GM12864 (cell line): ENCODE measurements around the gene LUC7L3.
"Not testable (repeated sequence)": the region's sequence is repeated elsewhere in the genome, so short reads cannot be mapped to it uniquely, and the experiment has no call there.

Experiments
- DNase-seq: peaks from one replicate; pipeline ENCODE4 v3.0.0-alpha.2; 2011; ENCODE audit warnings: low read depth
- H3K4me3 ChIP-seq: 2 replicates; pipeline ENCODE4 v1.5.1; 2011; ENCODE audit warnings: mild to moderate bottlenecking, low read depth, low read length, control low read depth
- CTCF ChIP-seq: IDR thresholded peaks from 2 replicates; pipeline ENCODE4 v1.5.1; 2011; ENCODE audit warnings: low read depth, mild to moderate bottlenecking, moderate library complexity, low read length, control low read depth, inconsistent platforms; ENCODE audit errors: missing control alignments

LUC7L3 gene

GRCh38 chr17:50677851-50678375 lies 41.5 kb upstream of the LUC7L3 start:
- DNase-seq = no peak
- TF ChIP-seq CTCF = no peak
- no peak overlapping the region for H3K4me3 ChIP-seq

GRCh38 chr17:50679008-50679544 lies 40.3 kb upstream of the LUC7L3 start:
- no peak for DNase-seq
- no peak for TF ChIP-seq CTCF

GRCh38 chr17:50680126-50680525 lies 39.3 kb upstream of the LUC7L3 start:
- H3K4me3 ChIP-seq = no peak overlapping the region
- DNase-seq = no peak
- no peak for TF ChIP-seq CTCF

More at GRCh38 chr17:50679008-50679544, 40.3 kb upstream of the LUC7L3 start:
- no peak overlapping the region for H3K4me3 ChIP-seq

- H3K4me3 ChIP-seq, DNase-seq: not testable (repeated sequence)
Observed at GRCh38 chr17:50680543-50681262, 38.7 kb upstream of the LUC7L3 start.

- no peak overlapping the region for H3K4me3 ChIP-seq
- no peak for DNase-seq
Observed at GRCh38 chr17:50681263-50682200, 37.9 kb upstream of the LUC7L3 start.

GRCh38 chr17:50682441-50682840 lies 37.0 kb upstream of the LUC7L3 start:
- no peak for TF ChIP-seq CTCF
- DNase-seq = no peak
- H3K4me3 ChIP-seq = no peak overlapping the region

More at GRCh38 chr17:50681263-50682200, 37.9 kb upstream of the LUC7L3 start:
- peak; percentile 21 for TF ChIP-seq CTCF

- DNase-seq = no peak
- TF ChIP-seq CTCF = no peak
- no peak overlapping the region for H3K4me3 ChIP-seq
Observed at GRCh38 chr17:50682938-50683337, 36.5 kb upstream of the LUC7L3 start.
